AG09309 (cell line): Measurements from ENCODE around the gene RPS27L.

Source experiments
- DNase-seq: peaks from one replicate; pipeline ENCODE4 v3.0.0-alpha.2; 2010; ENCODE audit warnings: low read depth
- H3K4me3 ChIP-seq: 2 replicates; pipeline ENCODE4 v1.5.1; 2011; ENCODE audit warnings: mild to moderate bottlenecking, low read depth, low read length, moderate library complexity; ENCODE audit not compliant: control insufficient read depth
- CTCF ChIP-seq: IDR thresholded peaks from 2 replicates; pipeline ENCODE4 v1.5.1; 2011; ENCODE audit warnings: mild to moderate bottlenecking, low read depth, low read length, inconsistent platforms; ENCODE audit not compliant: insufficient read depth, control insufficient read depth; ENCODE audit errors: missing control alignments

RPS27L gene

GRCh38 chr15:63157118-63157843 lies at the start of gene RPS27L:
RPS27L (minus strand) TSS chr15:63157477; CDS start chr15:63157405, 72 bp downstream.
- H3K4me3 ChIP-seq = peak within 1 kb of the TSS; percentile 83
- no peak for TF ChIP-seq CTCF
- DNase-seq = peak; percentile 69

GRCh38 chr15:63206079-63206478 lies 48.8 kb upstream of the RPS27L start:
- TF ChIP-seq CTCF = no peak
- no peak for DNase-seq
- H3K4me3 ChIP-seq = no peak overlapping the region

- H3K4me3 ChIP-seq = no peak overlapping the region
- no peak for DNase-seq
- TF ChIP-seq CTCF = no peak
Observed at GRCh38 chr15:63203451-63204090, 46.3 kb upstream of the RPS27L start.

- no peak for DNase-seq
- TF ChIP-seq CTCF = no peak
- H3K4me3 ChIP-seq = no peak overlapping the region
Observed at GRCh38 chr15:63202861-63203260, 45.6 kb upstream of the RPS27L start.

- H3K4me3 ChIP-seq = no peak overlapping the region
- TF ChIP-seq CTCF = no peak
- no peak for DNase-seq
Observed at GRCh38 chr15:63200464-63201249, 43.4 kb upstream of the RPS27L start.

- TF ChIP-seq CTCF = no peak
- no peak overlapping the region for H3K4me3 ChIP-seq
- no peak for DNase-seq
Observed at GRCh38 chr15:63198371-63199250, 41.3 kb upstream of the RPS27L start.
